A549 (cell line): ENCODE results near the gene GGACT. TPM values are rescaled to one million over a fixed set of nuclear protein-coding genes. Genes with fewer than 3 reads are reported as not detected.

Experiments used
- ATAC-seq, 2 experiments: fragments of 200-7000 bp in 1 of 2; fragments of >200 bp in 1 of 2; cut with Nextera tagmentation in 1 of 2; cut with Tn5 transposase in 1 of 2; 3 replicates each; pipeline versions ENCODE4 v1.8.0 to v1.9.1; 2018 to 2020; ENCODE audit warnings: mild to moderate bottlenecking in 1 of 2, moderate library complexity in 1 of 2
- CTCF ChIA-PET: fragments of 300-600 bp; sonication (Branson Sonifier 250); formaldehyde crosslinking; extraction: SDS; loops from one replicate; lab custom pipeline; 2021; ENCODE audit warnings: antibody characterized with exemption, inconsistent platforms; lab: Yijun Ruan, JAX
- POLR2A ChIA-PET: fragments of 350-600 bp; formaldehyde crosslinking; extraction: SDS; loops from one replicate; lab custom pipeline; 2021; ENCODE audit warnings: antibody characterized with exemption, inconsistent platforms; lab: Yijun Ruan, JAX
- DNase-seq, 2 experiments: peaks; one replicate each; pipeline versions ENCODE4 v3.0.0 to v3.0.0-alpha.2; 2011 to 2016; ENCODE audit warnings: low read depth in 1 of 2, low spot score in 1 of 2
- FAIRE-seq: peaks from 2 replicates; lab custom pipeline; 2011; peaks lifted over from hg19 to GRCh38; lab: Jason Lieb, UNC
- H3K27ac ChIP-seq, 2 experiments: fragments of >200 bp; sonication (Bioruptor Twin); formaldehyde crosslinking; 3 replicates each; pipeline ENCODE4 v1.5.1; 2016 to 2017
- H3K4me1 ChIP-seq: fragments of >200 bp; sonication (Bioruptor Twin); formaldehyde crosslinking; 3 replicates; pipeline ENCODE4 v1.6.1; 2016
- H3K4me2 ChIP-seq: fragments of >200 bp; sonication (Bioruptor Twin); formaldehyde crosslinking; 3 replicates; pipeline ENCODE4 v1.6.1; 2016
- H3K4me3 ChIP-seq: fragments of >200 bp; sonication (Bioruptor Twin); formaldehyde crosslinking; 3 replicates; pipeline ENCODE4 v1.5.1; 2016
- H3K9me3 ChIP-seq: fragments of >200 bp; sonication (Bioruptor Twin); formaldehyde crosslinking; 3 replicates; pipeline ENCODE4 v1.6.1; 2016
- EHMT2 ChIP-seq: fragments of 200-600 bp; sonication (generic); IDR thresholded peaks from 2 replicates; pipeline ENCODE4 v1.6.1; 2016; ENCODE audit warnings: antibody characterized with exemption, low read depth, mild to moderate bottlenecking, moderate library complexity
- EP300 ChIP-seq, 2 experiments: fragments of >200 bp; sonication (Bioruptor Twin); formaldehyde crosslinking; IDR thresholded peaks; 2 replicates in 1 of 2; 3 replicates in 1 of 2; pipeline ENCODE4 v1.6.1; 2016 to 2017
- GATA3 ChIP-seq: IDR thresholded peaks from 2 replicates; pipeline ENCODE4 v1.6.1; 2012; ENCODE audit warnings: borderline replicate concordance
- HDAC2 ChIP-seq: fragments of 200-600 bp; sonication (generic); IDR thresholded peaks from 2 replicates; pipeline ENCODE4 v1.6.1; 2016
- HEYL ChIP-seq: fragments of 250-450 bp; sonication (Bioruptor Pico); IDR thresholded peaks from 2 replicates; pipeline ENCODE4 v1.8.0; 2021; ENCODE audit warnings: mild to moderate bottlenecking, moderate library complexity
- HOXA7 ChIP-seq: fragments of 250-450 bp; sonication (Bioruptor Pico); IDR thresholded peaks from 2 replicates; pipeline ENCODE4 v1.5.0; 2020; ENCODE audit warnings: mild to moderate bottlenecking, moderate library complexity
- HOXB13 ChIP-seq: fragments of 250-450 bp; sonication (Bioruptor Pico); IDR thresholded peaks from 2 replicates; pipeline ENCODE4 v1.5.0; 2020; ENCODE audit warnings: low read depth, mild to moderate bottlenecking, moderate library complexity
- MAFK ChIP-seq: fragments of 450-650 bp; IDR thresholded peaks from 2 replicates; pipeline ENCODE4 v1.6.1; 2014; ENCODE audit not compliant: partially characterized antibody
- MAZ ChIP-seq: fragments of 150-350 bp; IDR thresholded peaks from 2 replicates; pipeline ENCODE4 v1.6.1; 2014; ENCODE audit warnings: antibody characterized with exemption, low read depth, low read length, borderline replicate concordance
- NPAS2 ChIP-seq: fragments of 250-450 bp; sonication (Bioruptor Pico); IDR thresholded peaks from 2 replicates; pipeline ENCODE4 v1.8.0; 2022; ENCODE audit warnings: mild to moderate bottlenecking, moderate library complexity, borderline replicate concordance
- RARB ChIP-seq: fragments of 250-450 bp; sonication (Bioruptor Pico); IDR thresholded peaks from 2 replicates; pipeline ENCODE4 v1.8.0; 2021; ENCODE audit warnings: mild to moderate bottlenecking, moderate library complexity
- ZC3H11A ChIP-seq: fragments of 450-650 bp; IDR thresholded peaks from 2 replicates; pipeline ENCODE4 v1.6.1; 2014; ENCODE audit warnings: antibody characterized with exemption, mild to moderate bottlenecking
- ZFP36 ChIP-seq: fragments of 450-650 bp; IDR thresholded peaks from 2 replicates; pipeline ENCODE4 v1.6.1; 2014; ENCODE audit warnings: borderline replicate concordance; ENCODE audit not compliant: partially characterized antibody
- WGBS: methylation state at CpG from one replicate; pipeline ENCODE4 v1.1.6; 2017; ENCODE audit errors: missing lambda C conversion rate; 5-methylcytosine and 5-hydroxymethylcytosine counted together
- polyA plus RNA-seq, 4 experiments: library from polyadenylated mRNA; depleted of rRNA in 3 of 4; stranded (reverse); fragments of >200 nt; fragmentation: RNase III in 1 of 4; extraction: RNeasy Plus Mini Kit Qiagen cat#74134 plus additional on column Dnase treatment in 1 of 4; gene quantifications; 2 replicates in 3 of 4; 3 replicates in 1 of 4; pipeline ENCODE4 v1.2.3, GENCODE V29; 2011 to 2017
- TF ChIP-seq, protein P1 (sequence below): fragments of 200-600 bp; sonication (generic); IDR thresholded peaks from 2 replicates; pipeline ENCODE4 v1.6.1; 2016; ENCODE audit warnings: antibody characterized with exemption, mild to moderate bottlenecking, moderate library complexity
- TF ChIP-seq, protein P2 (sequence below): IDR thresholded peaks from 2 replicates; pipeline ENCODE4 v1.6.1; 2012
- TF ChIP-seq, protein P3 (sequence below): fragments of >200 bp; sonication (Bioruptor Twin); formaldehyde crosslinking; IDR thresholded peaks from 3 replicates; pipeline ENCODE4 v1.6.1; 2016
- TF ChIP-seq, protein P4 (sequence below): fragments of 250-450 bp; sonication (Bioruptor Pico); IDR thresholded peaks from 2 replicates; pipeline ENCODE4 v1.5.0; 2020; ENCODE audit warnings: low read depth, mild to moderate bottlenecking, moderate library complexity
- TF ChIP-seq, protein P5 (sequence below): IDR thresholded peaks from 2 replicates; pipeline ENCODE4 v1.6.1; 2012

Gene GGACT
- polyA plus RNA-seq, 2 of the 4 experiments (the other 2 are of a cell fraction) = 2.7 to 8.6 TPM

DNA sequence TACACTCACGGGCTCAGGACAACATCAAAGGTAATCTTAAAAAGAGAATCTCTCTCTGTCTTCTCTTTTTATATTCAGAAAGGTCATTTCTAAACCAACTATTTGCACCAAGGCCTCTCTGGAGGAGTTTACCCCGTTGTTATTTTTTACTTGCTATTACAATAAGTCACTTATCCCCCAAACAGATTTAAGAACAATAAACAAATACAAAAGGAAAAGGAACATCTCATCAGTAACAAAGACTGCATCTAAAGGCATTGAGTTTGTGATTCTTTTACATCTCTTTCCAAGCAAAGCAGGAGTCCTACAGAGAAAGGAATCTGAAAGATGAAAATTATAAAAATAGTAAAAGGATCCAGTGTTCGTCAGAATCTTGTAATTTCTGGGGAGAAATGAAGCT lies 75.4 kb downstream of the GGACT start (continued):
- TF ChIP-seq, protein P1, sequence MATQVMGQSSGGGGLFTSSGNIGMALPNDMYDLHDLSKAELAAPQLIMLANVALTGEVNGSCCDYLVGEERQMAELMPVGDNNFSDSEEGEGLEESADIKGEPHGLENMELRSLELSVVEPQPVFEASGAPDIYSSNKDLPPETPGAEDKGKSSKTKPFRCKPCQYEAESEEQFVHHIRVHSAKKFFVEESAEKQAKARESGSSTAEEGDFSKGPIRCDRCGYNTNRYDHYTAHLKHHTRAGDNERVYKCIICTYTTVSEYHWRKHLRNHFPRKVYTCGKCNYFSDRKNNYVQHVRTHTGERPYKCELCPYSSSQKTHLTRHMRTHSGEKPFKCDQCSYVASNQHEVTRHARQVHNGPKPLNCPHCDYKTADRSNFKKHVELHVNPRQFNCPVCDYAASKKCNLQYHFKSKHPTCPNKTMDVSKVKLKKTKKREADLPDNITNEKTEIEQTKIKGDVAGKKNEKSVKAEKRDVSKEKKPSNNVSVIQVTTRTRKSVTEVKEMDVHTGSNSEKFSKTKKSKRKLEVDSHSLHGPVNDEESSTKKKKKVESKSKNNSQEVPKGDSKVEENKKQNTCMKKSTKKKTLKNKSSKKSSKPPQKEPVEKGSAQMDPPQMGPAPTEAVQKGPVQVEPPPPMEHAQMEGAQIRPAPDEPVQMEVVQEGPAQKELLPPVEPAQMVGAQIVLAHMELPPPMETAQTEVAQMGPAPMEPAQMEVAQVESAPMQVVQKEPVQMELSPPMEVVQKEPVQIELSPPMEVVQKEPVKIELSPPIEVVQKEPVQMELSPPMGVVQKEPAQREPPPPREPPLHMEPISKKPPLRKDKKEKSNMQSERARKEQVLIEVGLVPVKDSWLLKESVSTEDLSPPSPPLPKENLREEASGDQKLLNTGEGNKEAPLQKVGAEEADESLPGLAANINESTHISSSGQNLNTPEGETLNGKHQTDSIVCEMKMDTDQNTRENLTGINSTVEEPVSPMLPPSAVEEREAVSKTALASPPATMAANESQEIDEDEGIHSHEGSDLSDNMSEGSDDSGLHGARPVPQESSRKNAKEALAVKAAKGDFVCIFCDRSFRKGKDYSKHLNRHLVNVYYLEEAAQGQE = no peak
- no peak for TF ChIP-seq ZC3H11A
- TF ChIP-seq, protein P2, sequence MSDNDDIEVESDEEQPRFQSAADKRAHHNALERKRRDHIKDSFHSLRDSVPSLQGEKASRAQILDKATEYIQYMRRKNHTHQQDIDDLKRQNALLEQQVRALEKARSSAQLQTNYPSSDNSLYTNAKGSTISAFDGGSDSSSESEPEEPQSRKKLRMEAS = no peak

DNA sequence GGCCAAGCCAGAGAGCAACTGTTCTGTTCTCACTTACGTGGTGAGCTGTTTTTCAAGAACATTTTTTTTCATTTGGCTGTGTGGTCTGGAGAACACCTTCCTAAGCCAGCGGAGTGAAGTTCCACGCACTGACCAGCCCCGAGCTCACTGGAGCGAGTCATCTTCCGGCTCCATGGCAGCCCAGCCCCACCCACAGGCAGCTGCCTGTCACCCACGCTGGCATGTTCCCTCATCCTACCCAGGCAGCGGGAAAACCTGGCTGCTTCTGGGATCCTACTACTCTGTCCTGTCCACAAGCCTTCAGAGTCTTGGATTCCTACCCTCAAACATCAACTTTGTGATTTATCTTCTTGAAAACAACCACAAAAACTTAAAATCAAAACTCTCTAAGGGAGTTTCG lies 76.2 kb downstream of the GGACT start:
- H3K4me2 ChIP-seq = no peak overlapping the region
- ChIA-PET CTCF (interaction anchor here (0.6 to 3.6 kb wide), 5 partner anchors 34 to 857 kb away, joined by 3 to 14 read pairs (median 9); no protein-coding TSS in a partner anchor), POLR2A (no interaction called here)
- peaks cover 27% of the 10 kb centered on the region for H3K4me1 ChIP-seq
- FAIRE-seq (no peak), ATAC-seq (0 out of 6 replicates have a peak, but pooled peaks of 1 of the 2 experiments have one; percentile 17), DNase-seq (no peak)
- TF ChIP-seq MAZ = no peak
- no peak for TF ChIP-seq HOXA7 (CRISPR knock-in tag)
- no peak for TF ChIP-seq RARB (CRISPR knock-in tag)
- TF ChIP-seq EP300 (IDR thresholded peaks at IDR 0.05) = no peak
- TF ChIP-seq EHMT2 = no peak
- TF ChIP-seq GATA3 = no peak
- H3K27ac ChIP-seq = peak overlapping the region in 1 of 2 experiments; percentile 33; a peak in 1 of 6 replicates
- 75% methylated on average over 9 of the region's 9 CpGs for WGBS
- H3K9me3 ChIP-seq = no peaks in the 10 kb centered on the region
- no peak overlapping the region for H3K4me3 ChIP-seq

DNA sequence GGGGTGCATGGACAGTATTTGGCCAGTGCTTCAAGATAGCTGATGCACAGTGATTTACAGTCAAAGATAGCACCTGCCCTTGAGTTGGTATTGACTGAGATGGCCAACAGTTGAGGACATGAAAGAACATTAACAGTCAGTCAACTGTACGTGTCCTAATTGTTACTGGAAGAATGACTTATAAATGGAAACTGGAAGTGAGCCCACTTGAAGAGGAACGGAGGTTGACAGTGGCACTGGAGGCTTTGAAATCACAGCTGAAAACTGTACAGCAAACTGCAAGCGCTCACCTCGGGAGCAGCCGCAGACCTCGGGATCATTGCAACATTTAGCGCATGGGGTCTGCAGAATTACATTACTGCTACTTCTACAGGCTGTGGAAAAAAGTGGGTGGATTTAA lies 77.1 kb downstream of the GGACT start:
- ChIA-PET CTCF (interaction anchor here (1.1 to 3.6 kb wide), 2 partner anchors 101 to 856 kb away, joined by 4 to 14 read pairs; no protein-coding TSS in a partner anchor), POLR2A (no interaction called here)
- no peak overlapping the region for H3K27ac ChIP-seq
- TF ChIP-seq ZFP36 = no peak
- TF ChIP-seq, protein P3, sequence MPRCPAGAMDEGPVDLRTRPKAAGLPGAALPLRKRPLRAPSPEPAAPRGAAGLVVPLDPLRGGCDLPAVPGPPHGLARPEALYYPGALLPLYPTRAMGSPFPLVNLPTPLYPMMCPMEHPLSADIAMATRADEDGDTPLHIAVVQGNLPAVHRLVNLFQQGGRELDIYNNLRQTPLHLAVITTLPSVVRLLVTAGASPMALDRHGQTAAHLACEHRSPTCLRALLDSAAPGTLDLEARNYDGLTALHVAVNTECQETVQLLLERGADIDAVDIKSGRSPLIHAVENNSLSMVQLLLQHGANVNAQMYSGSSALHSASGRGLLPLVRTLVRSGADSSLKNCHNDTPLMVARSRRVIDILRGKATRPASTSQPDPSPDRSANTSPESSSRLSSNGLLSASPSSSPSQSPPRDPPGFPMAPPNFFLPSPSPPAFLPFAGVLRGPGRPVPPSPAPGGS = no peak
- TF ChIP-seq, protein P4, sequence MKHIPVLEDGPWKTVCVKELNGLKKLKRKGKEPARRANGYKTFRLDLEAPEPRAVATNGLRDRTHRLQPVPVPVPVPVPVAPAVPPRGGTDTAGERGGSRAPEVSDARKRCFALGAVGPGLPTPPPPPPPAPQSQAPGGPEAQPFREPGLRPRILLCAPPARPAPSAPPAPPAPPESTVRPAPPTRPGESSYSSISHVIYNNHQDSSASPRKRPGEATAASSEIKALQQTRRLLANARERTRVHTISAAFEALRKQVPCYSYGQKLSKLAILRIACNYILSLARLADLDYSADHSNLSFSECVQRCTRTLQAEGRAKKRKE (CRISPR knock-in tag) = no peak
- no peaks in the 10 kb centered on the region for H3K9me3 ChIP-seq
- FAIRE-seq = no peak
- H3K4me3 ChIP-seq = no peak overlapping the region
- DNase-seq = no peak
- H3K4me2 ChIP-seq = no peak overlapping the region
- peaks cover 18% of the 10 kb centered on the region for H3K4me1 ChIP-seq
- no peak for ATAC-seq
- 93% methylated on average over 7 of the region's 7 CpGs for WGBS

DNA sequence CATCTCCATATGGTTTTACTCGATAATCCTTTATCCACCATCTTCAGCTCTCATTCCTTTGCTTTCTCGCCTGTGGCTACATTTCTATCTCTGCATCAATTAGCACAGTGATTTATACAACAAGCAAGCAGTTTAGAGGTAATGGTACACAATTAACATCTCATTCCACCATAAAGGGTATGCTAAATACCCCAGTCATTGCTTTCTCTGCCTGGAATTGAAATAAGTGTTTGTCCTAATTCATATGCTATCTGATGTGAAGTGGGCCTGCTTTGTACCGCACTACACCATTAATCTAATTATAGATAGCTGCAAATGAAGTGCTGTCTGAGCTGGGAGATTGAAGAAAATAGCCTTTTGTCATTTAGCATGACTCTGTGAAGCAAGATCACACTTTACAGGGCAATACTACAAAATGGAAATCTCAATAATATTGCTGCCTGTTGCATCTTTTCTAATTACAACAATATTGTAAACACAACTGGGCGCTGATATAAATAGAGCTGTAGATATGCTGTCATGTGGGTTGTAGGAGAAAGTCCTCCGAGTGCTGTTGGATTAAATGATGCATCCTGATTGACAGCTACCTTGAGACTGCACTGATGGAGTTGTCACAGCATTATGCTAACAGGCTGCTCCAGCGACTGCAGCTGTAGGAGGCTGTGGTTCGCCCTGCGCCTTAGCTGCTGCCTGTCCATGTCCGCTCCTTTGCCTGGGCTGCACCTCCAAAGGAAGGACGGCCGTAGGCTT lies 78.2 kb downstream of the GGACT start:
- Histone ChIP-seq H3K27ac (no peak overlapping the region), H3K4me1 (peaks cover 17% of the 10 kb centered on the region), H3K4me2 (no peak overlapping the region), H3K9me3 (no peaks in the 10 kb centered on the region), H3K4me3 (no peak overlapping the region)
- no peak for DNase-seq
- ATAC-seq = no peak
- CTCF ChIA-PET = interaction anchor here (1.1 to 3.6 kb wide), 5 partner anchors 10 to 855 kb away, joined by 3 to 14 read pairs (median 4); no protein-coding TSS in a partner anchor
- FAIRE-seq = no peak
- WGBS = 92% methylated on average over 10 of the region's 11 CpGs
- POLR2A ChIA-PET = no interaction called here
- no peak for TF ChIP-seq HDAC2
- no peak for TF ChIP-seq HOXB13
- TF ChIP-seq, protein P4 (CRISPR knock-in tag) = no peak
- TF ChIP-seq HOXA7 (CRISPR knock-in tag) = no peak
- TF ChIP-seq NPAS2 = no peak
- TF ChIP-seq, protein P5, sequence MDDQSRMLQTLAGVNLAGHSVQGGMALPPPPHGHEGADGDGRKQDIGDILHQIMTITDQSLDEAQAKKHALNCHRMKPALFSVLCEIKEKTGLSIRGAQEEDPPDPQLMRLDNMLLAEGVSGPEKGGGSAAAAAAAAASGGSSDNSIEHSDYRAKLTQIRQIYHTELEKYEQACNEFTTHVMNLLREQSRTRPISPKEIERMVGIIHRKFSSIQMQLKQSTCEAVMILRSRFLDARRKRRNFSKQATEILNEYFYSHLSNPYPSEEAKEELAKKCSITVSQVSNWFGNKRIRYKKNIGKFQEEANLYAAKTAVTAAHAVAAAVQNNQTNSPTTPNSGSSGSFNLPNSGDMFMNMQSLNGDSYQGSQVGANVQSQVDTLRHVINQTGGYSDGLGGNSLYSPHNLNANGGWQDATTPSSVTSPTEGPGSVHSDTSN = no peak
- no peak for TF ChIP-seq HEYL (CRISPR knock-in tag)
- no peak for TF ChIP-seq MAFK
